Gastrocnemius medialis (tissue), 4 donors: Measurements from ENCODE around the gene EIF3B.

Experiments used
- POLR2A ChIP-seq, 2 donors: fragments of 450-650 bp; IDR thresholded peaks; one replicate each; pipeline ENCODE4 v1.6.1; 2017; ENCODE audit warnings: antibody characterized with exemption in 2 of 2, mild to moderate bottlenecking in 2 of 2, moderate library complexity in 2 of 2
- TF ChIP-seq, protein P1 (sequence below), 5 experiments: fragments of 450-650 bp in 3 of 5; fragments of 200-600 bp in 2 of 5; sonication (generic) in 2 of 5; IDR thresholded peaks in 4 of 5; conservative IDR thresholded peaks in 1 of 5; 1 replicate in 4 of 5; 2 replicates in 1 of 5; pipeline ENCODE4 v1.5.1; 2016 to 2019; ENCODE audit warnings: antibody characterized with exemption in 5 of 5, mild to moderate bottlenecking in 3 of 5, moderate library complexity in 3 of 5

DNA sequence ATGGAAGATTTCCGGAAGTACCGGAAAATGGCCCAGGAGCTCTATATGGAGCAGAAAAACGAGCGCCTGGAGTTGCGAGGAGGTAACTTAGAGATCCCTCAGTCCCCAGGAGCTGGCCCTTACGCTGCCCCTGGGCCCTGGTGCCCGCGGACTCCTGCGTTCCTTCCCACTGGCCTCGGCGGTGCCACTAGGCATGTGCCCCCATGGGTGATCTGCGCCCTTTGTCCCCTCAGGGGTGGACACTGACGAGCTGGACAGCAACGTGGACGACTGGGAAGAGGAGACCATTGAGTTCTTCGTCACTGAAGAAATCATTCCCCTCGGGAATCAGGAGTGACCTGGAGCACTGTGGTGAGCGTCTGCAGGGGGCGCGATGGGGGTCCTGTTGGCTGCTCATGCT is 24.5 kb downstream of the EIF3B start:
- TF ChIP-seq, protein P1, sequence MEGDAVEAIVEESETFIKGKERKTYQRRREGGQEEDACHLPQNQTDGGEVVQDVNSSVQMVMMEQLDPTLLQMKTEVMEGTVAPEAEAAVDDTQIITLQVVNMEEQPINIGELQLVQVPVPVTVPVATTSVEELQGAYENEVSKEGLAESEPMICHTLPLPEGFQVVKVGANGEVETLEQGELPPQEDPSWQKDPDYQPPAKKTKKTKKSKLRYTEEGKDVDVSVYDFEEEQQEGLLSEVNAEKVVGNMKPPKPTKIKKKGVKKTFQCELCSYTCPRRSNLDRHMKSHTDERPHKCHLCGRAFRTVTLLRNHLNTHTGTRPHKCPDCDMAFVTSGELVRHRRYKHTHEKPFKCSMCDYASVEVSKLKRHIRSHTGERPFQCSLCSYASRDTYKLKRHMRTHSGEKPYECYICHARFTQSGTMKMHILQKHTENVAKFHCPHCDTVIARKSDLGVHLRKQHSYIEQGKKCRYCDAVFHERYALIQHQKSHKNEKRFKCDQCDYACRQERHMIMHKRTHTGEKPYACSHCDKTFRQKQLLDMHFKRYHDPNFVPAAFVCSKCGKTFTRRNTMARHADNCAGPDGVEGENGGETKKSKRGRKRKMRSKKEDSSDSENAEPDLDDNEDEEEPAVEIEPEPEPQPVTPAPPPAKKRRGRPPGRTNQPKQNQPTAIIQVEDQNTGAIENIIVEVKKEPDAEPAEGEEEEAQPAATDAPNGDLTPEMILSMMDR (IDR thresholded peaks at IDR 0.05 in 4 of 5, conservative IDR thresholded peaks at IDR 0.05 in 1 of 5) = no peak
- TF ChIP-seq POLR2A (IDR thresholded peaks at IDR 0.05) = no peak
